Adrenal gland (tissue), 5 donors: ENCODE measurements around the gene DLG2.

Source experiments
- CTCF ChIP-seq, 6 experiments: fragments of 450-650 bp in 4 of 6; fragments of 200-600 bp in 2 of 6; sonication (generic) in 1 of 6; IDR thresholded peaks; 1 replicate in 5 of 6; 2 replicates in 1 of 6; pipeline versions ENCODE4 v1.5.1 to v1.8.0; 2016 to 2021; ENCODE audit warnings: antibody characterized with exemption in 6 of 6, mild to moderate bottlenecking in 2 of 6, moderate library complexity in 1 of 6
- POLR2A ChIP-seq, 2 donors: fragments of 450-650 bp; IDR thresholded peaks; one replicate each; pipeline ENCODE4 v1.6.1; 2017; ENCODE audit warnings: antibody characterized with exemption in 2 of 2, mild to moderate bottlenecking in 2 of 2, moderate library complexity in 1 of 2
- donor health status: DM: no; HTN: no; CAD: no.

GRCh38 chr11:85494396-85494795 lies 132.7 kb downstream of the DLG2 start:
- TF ChIP-seq CTCF (IDR thresholded peaks at IDR 0.05) (no peak), POLR2A (IDR thresholded peaks at IDR 0.05) (no peak)
